Ishikawa (cell line): ENCODE results near the gene MAT2B.

Experiments used
- CEBPB ChIP-seq: IDR thresholded peaks from 2 replicates; pipeline ENCODE4 v1.6.1; 2012
- CREB1 ChIP-seq: IDR thresholded peaks from 2 replicates; pipeline ENCODE4 v1.6.1; 2012; ENCODE audit warnings: low read depth
- EGR1 ChIP-seq: IDR thresholded peaks from 2 replicates; pipeline ENCODE4 v1.6.1; 2012
- EP300 ChIP-seq: IDR thresholded peaks from 2 replicates; pipeline ENCODE4 v1.6.1; 2012; ENCODE audit warnings: borderline replicate concordance
- FOXM1 ChIP-seq: IDR thresholded peaks from 2 replicates; pipeline ENCODE4 v1.6.1; 2012; ENCODE audit warnings: low read depth, borderline replicate concordance
- MAX ChIP-seq: IDR thresholded peaks from 2 replicates; pipeline ENCODE4 v1.6.1; 2012
- NFIC ChIP-seq: IDR thresholded peaks from 2 replicates; pipeline ENCODE4 v1.6.1; 2012
- TAF1 ChIP-seq: IDR thresholded peaks from 2 replicates; pipeline ENCODE4 v1.6.1; 2012; ENCODE audit warnings: low read depth, mild to moderate bottlenecking
- TCF12 ChIP-seq: IDR thresholded peaks from 2 replicates; pipeline ENCODE4 v1.6.1; 2012; ENCODE audit warnings: low read depth
- TEAD4 ChIP-seq: IDR thresholded peaks from 2 replicates; pipeline ENCODE4 v1.6.1; 2012
- USF1 ChIP-seq: IDR thresholded peaks from 2 replicates; pipeline ENCODE4 v1.6.1; 2012
- YY1 ChIP-seq: IDR thresholded peaks from 2 replicates; pipeline ENCODE4 v1.6.1; 2012; ENCODE audit warnings: low read depth
- ZBTB7A ChIP-seq: IDR thresholded peaks from 2 replicates; pipeline ENCODE4 v1.6.1; 2012; ENCODE audit warnings: low read depth
- TF ChIP-seq, protein P1 (sequence below): IDR thresholded peaks from 2 replicates; pipeline ENCODE4 v1.6.1; 2012; ENCODE audit warnings: low read depth, mild to moderate bottlenecking

GRCh38 chr5:163496286-163496685 lies 9.1 kb upstream of the MAT2B start:
- TF ChIP-seq TAF1 (no peak), TEAD4 (no peak), MAX (no peak), USF1 (no peak), CREB1 (no peak), CEBPB (no peak), EP300 (no peak), FOXM1 (no peak), TCF12 (no peak), EGR1 (no peak), ZBTB7A (no peak), NFIC (no peak), YY1 (no peak)
- TF ChIP-seq, protein P1, sequence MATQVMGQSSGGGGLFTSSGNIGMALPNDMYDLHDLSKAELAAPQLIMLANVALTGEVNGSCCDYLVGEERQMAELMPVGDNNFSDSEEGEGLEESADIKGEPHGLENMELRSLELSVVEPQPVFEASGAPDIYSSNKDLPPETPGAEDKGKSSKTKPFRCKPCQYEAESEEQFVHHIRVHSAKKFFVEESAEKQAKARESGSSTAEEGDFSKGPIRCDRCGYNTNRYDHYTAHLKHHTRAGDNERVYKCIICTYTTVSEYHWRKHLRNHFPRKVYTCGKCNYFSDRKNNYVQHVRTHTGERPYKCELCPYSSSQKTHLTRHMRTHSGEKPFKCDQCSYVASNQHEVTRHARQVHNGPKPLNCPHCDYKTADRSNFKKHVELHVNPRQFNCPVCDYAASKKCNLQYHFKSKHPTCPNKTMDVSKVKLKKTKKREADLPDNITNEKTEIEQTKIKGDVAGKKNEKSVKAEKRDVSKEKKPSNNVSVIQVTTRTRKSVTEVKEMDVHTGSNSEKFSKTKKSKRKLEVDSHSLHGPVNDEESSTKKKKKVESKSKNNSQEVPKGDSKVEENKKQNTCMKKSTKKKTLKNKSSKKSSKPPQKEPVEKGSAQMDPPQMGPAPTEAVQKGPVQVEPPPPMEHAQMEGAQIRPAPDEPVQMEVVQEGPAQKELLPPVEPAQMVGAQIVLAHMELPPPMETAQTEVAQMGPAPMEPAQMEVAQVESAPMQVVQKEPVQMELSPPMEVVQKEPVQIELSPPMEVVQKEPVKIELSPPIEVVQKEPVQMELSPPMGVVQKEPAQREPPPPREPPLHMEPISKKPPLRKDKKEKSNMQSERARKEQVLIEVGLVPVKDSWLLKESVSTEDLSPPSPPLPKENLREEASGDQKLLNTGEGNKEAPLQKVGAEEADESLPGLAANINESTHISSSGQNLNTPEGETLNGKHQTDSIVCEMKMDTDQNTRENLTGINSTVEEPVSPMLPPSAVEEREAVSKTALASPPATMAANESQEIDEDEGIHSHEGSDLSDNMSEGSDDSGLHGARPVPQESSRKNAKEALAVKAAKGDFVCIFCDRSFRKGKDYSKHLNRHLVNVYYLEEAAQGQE: no peak
